H9 (cell line): ENCODE measurements around the gene TRPM5. TPM values are rescaled to one million over a fixed set of nuclear protein-coding genes. Genes with fewer than 3 reads are reported as not detected.

Experiments used
- DNase-seq: peaks from one replicate; pipeline ENCODE4 v3.0.0-alpha.2; 2017
- H2AFZ ChIP-seq: one replicate; pipeline ENCODE4 v1.6.1; 2013; ENCODE audit warnings: mild to moderate bottlenecking, low read length, control low read depth, moderate library complexity
- H2AK5ac ChIP-seq: 2 replicates; pipeline ENCODE4 v1.6.1; 2013; ENCODE audit warnings: low read length, control low read depth, mixed read lengths; ENCODE audit not compliant: insufficient read length
- H2BK120ac ChIP-seq: one replicate; pipeline ENCODE4 v1.6.1; 2013; ENCODE audit warnings: low read depth, mild to moderate bottlenecking, low read length, control low read depth, inconsistent platforms; ENCODE audit not compliant: poor library complexity, severe bottlenecking
- H2BK12ac ChIP-seq: 2 replicates; pipeline ENCODE4 v1.6.1; 2013; ENCODE audit warnings: low read length, control low read depth, mixed read lengths, low read depth; ENCODE audit not compliant: insufficient read length
- H2BK15ac ChIP-seq: 2 replicates; pipeline ENCODE4 v1.6.1; 2013; ENCODE audit warnings: low read depth, low read length, control low read depth
- H2BK20ac ChIP-seq: one replicate; pipeline ENCODE4 v1.6.1; 2013; ENCODE audit warnings: low read depth, mild to moderate bottlenecking, low read length, control low read depth, inconsistent platforms; ENCODE audit not compliant: poor library complexity, severe bottlenecking
- H2BK5ac ChIP-seq: 2 replicates; pipeline ENCODE4 v1.6.1; 2013; ENCODE audit warnings: low read length, control low read depth, mixed read lengths; ENCODE audit not compliant: insufficient read length
- H3K14ac ChIP-seq: 2 replicates; pipeline ENCODE4 v1.6.1; 2013; ENCODE audit warnings: low read length, control low read depth; ENCODE audit not compliant: insufficient read depth
- H3K18ac ChIP-seq: 2 replicates; pipeline ENCODE4 v1.6.1; 2013; ENCODE audit warnings: low read depth, mild to moderate bottlenecking, mixed read lengths, low read length, control low read depth; ENCODE audit not compliant: insufficient read length
- H3K23ac ChIP-seq: 2 replicates; pipeline ENCODE4 v1.6.1; 2013; ENCODE audit warnings: low read length, control low read depth, mixed read lengths, low read depth; ENCODE audit not compliant: insufficient read length
- H3K23me2 ChIP-seq: 2 replicates; pipeline ENCODE4 v1.6.1; 2013; ENCODE audit warnings: low read depth, mild to moderate bottlenecking, mixed read lengths, low read length, control low read depth; ENCODE audit not compliant: insufficient read length, poor library complexity, severe bottlenecking
- H3K27ac ChIP-seq: 2 replicates; pipeline ENCODE4 v1.5.1; 2013; ENCODE audit warnings: low read length, control low read depth, mixed read lengths, low read depth; ENCODE audit not compliant: insufficient read length
- H3K27me3 ChIP-seq: 2 replicates; pipeline ENCODE4 v1.6.1; 2013; ENCODE audit warnings: low read length, control low read depth, inconsistent platforms; ENCODE audit not compliant: insufficient read depth
- H3K4ac ChIP-seq: 2 replicates; pipeline ENCODE4 v1.6.1; 2013; ENCODE audit warnings: low read depth, mild to moderate bottlenecking, control low read depth, inconsistent platforms, low read length, moderate library complexity
- H3K4me1 ChIP-seq: 2 replicates; pipeline ENCODE4 v1.6.1; 2013; ENCODE audit warnings: low read length, control low read depth, inconsistent platforms; ENCODE audit not compliant: insufficient read depth
- H3K4me2 ChIP-seq: 2 replicates; pipeline ENCODE4 v1.6.1; 2013; ENCODE audit warnings: low read length, control low read depth, mixed read lengths; ENCODE audit not compliant: insufficient read length, insufficient read depth
- H3K56ac ChIP-seq: 2 replicates; pipeline ENCODE4 v1.6.1; 2013; ENCODE audit warnings: low read depth, mild to moderate bottlenecking, mixed read lengths, low read length, control low read depth; ENCODE audit not compliant: insufficient read length
- H3K79me1 ChIP-seq: 2 replicates; pipeline ENCODE4 v1.6.1; 2013; ENCODE audit warnings: low read depth, mild to moderate bottlenecking, moderate library complexity, low read length, control low read depth, inconsistent platforms; ENCODE audit not compliant: insufficient read depth, poor library complexity, severe bottlenecking
- H3K79me2 ChIP-seq: 2 replicates; pipeline ENCODE4 v1.6.1; 2013; ENCODE audit warnings: low read length, control low read depth, inconsistent platforms; ENCODE audit not compliant: insufficient read depth
- H3K9ac ChIP-seq: 2 replicates; pipeline ENCODE4 v1.6.1; 2013; ENCODE audit warnings: low read length, control low read depth, mixed read lengths; ENCODE audit not compliant: insufficient read length; ENCODE audit errors: extremely low read depth
- H3K9me3 ChIP-seq: one replicate; pipeline ENCODE4 v1.6.1; 2013; ENCODE audit warnings: low read depth, low read length, inconsistent platforms; ENCODE audit not compliant: control insufficient read depth
- H3T11ph ChIP-seq: one replicate; pipeline ENCODE4 v1.6.1; 2013; ENCODE audit warnings: mild to moderate bottlenecking, low read length, control low read depth, inconsistent platforms
- H4K20me1 ChIP-seq: one replicate; pipeline ENCODE4 v1.6.1; 2013; ENCODE audit not compliant: control insufficient read depth, insufficient read length, insufficient read depth
- H4K5ac ChIP-seq: 2 replicates; pipeline ENCODE4 v1.6.1; 2013; ENCODE audit warnings: low read depth, mild to moderate bottlenecking, mixed read lengths, low read length, control low read depth; ENCODE audit not compliant: insufficient read length
- H4K8ac ChIP-seq: replicated peaks from 2 replicates; pipeline ENCODE4 v1.6.1; 2013; ENCODE audit warnings: low read length, control low read depth, mixed read lengths, low read depth; ENCODE audit not compliant: insufficient read length
- H4K91ac ChIP-seq: 2 replicates; pipeline ENCODE4 v1.6.1; 2013; ENCODE audit warnings: low read depth, mild to moderate bottlenecking, moderate library complexity, mixed read lengths, low read length, control low read depth; ENCODE audit not compliant: insufficient read length
- H3K27ac Mint-ChIP-seq, 3 experiments: 2 replicates in 2 of 3; 3 replicates in 1 of 3; pipeline ENCODE4 v1.8.0; 2020 to 2021; ENCODE audit warnings: mixed read lengths in 3 of 3, mild to moderate bottlenecking in 1 of 3, moderate library complexity in 1 of 3
- H3K27me3 Mint-ChIP-seq: 2 replicates; pipeline ENCODE4 v1.8.0; 2021; ENCODE audit warnings: low read depth, mild to moderate bottlenecking, moderate library complexity, mixed read lengths
- H3K36me3 Mint-ChIP-seq, 3 experiments: 2 replicates in 2 of 3; 3 replicates in 1 of 3; pipeline ENCODE4 v1.8.0; 2020 to 2021; ENCODE audit warnings: low read depth in 3 of 3, mixed read lengths in 3 of 3; ENCODE audit not compliant: insufficient read depth in 1 of 3
- H3K4me1 Mint-ChIP-seq, 2 experiments: 2 replicates each; pipeline ENCODE4 v1.8.0; 2020; ENCODE audit warnings: mixed read lengths in 2 of 2
- H3K4me3 Mint-ChIP-seq, 2 experiments: 2 replicates in 1 of 2; 3 replicates in 1 of 2; pipeline ENCODE4 v1.8.0; 2020 to 2021; ENCODE audit warnings: mild to moderate bottlenecking in 2 of 2, mixed read lengths in 2 of 2, moderate library complexity in 1 of 2
- H3K9me3 Mint-ChIP-seq, 2 experiments: 2 replicates in 1 of 2; 3 replicates in 1 of 2; pipeline ENCODE4 v1.8.0; 2020; ENCODE audit warnings: mild to moderate bottlenecking in 2 of 2, mixed read lengths in 2 of 2, moderate library complexity in 1 of 2
- WGBS: extraction: QIAGEN DNeasy Blood & Tissue Kit; methylation state at CpG from one replicate; pipeline ENCODE4 v1.1.7; 2013; ENCODE audit warnings: missing lambda C conversion rate, low lambda C conversion rate, mixed read lengths; ENCODE audit not compliant: insufficient read length; ENCODE audit errors: extremely low coverage; 5-methylcytosine and 5-hydroxymethylcytosine counted together
- total RNA-seq: library from RNA; stranded (reverse); gene quantifications from 2 replicates; pipeline ENCODE4 v1.2.1, GENCODE V29; 2021
- TF ChIP-seq, protein P1 (sequence below): fragments of 200-600 bp; sonication (generic); conservative IDR thresholded peaks from 3 replicates; pipeline ENCODE4 v1.8.0; 2021; ENCODE audit warnings: antibody characterized with exemption, mild to moderate bottlenecking

Gene TRPM5
- total RNA-seq, 1 experiment from 2014 or later = 0.09 TPM

DNA sequence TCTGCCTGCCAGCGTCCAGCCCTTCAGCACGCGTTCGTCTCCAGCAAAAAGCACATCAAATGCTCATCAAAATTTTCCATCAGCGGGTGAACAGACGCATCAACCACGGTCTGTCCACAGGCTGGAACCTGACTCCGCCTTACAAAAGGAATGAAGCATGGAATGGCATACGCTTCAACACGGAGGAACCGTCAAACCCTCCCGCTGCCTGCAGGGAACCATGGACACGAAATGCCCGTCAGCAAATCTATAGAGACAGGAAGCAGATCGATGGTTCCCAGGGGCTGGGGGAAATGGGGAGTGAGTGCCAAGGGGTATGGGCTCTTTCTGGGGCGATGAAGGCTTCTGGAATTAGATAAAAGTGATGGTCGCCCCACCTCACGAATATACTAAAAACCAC, 27.5 kb downstream of the TRPM5 start:
- Histone ChIP-seq H3K23ac (no peak overlapping the region), H3K27ac (no peak overlapping the region), H2BK20ac (no peak overlapping the region), H3K23me2 (no peaks in the 10 kb centered on the region), H2AK5ac (no peak overlapping the region), H2BK5ac (no peak overlapping the region), H3K14ac (no peak overlapping the region), H3K27me3 (no peaks in the 10 kb centered on the region), H2BK120ac (no peak overlapping the region), H4K91ac (no peak overlapping the region), H3K79me2 (no peaks in the 10 kb centered on the region), H3K56ac (no peak overlapping the region), H4K20me1 (no peaks in the 10 kb centered on the region), H3K79me1 (no peaks in the 10 kb centered on the region), H2AFZ (no peak overlapping the region), H3K4me2 (no peak overlapping the region), H3K18ac (no peak overlapping the region), H2BK15ac (no peak overlapping the region), H3K9me3 (no peaks in the 10 kb centered on the region), H3K4ac (no peak overlapping the region), H4K5ac (no peak overlapping the region), H3K9ac (no peak overlapping the region), H3K4me1 (no peaks in the 10 kb centered on the region), H4K8ac (no peak overlapping the region), H2BK12ac (no peak overlapping the region), H3T11ph (no peak overlapping the region)
- Mint-ChIP-seq H3K27ac (no peak overlapping the region), H3K4me1 (no peaks in the 10 kb centered on the region; a peak in 1 of 4 replicates), H3K4me3 (no peak overlapping the region), H3K9me3 (no peaks in the 10 kb centered on the region), H3K27me3 (peaks cover 7% of the 10 kb centered on the region), H3K36me3 (no peaks in the 10 kb centered on the region)
- no peak for DNase-seq
- WGBS = no CpG with 5 or more reads among the region's 18 CpGs
- TF ChIP-seq, protein P1, sequence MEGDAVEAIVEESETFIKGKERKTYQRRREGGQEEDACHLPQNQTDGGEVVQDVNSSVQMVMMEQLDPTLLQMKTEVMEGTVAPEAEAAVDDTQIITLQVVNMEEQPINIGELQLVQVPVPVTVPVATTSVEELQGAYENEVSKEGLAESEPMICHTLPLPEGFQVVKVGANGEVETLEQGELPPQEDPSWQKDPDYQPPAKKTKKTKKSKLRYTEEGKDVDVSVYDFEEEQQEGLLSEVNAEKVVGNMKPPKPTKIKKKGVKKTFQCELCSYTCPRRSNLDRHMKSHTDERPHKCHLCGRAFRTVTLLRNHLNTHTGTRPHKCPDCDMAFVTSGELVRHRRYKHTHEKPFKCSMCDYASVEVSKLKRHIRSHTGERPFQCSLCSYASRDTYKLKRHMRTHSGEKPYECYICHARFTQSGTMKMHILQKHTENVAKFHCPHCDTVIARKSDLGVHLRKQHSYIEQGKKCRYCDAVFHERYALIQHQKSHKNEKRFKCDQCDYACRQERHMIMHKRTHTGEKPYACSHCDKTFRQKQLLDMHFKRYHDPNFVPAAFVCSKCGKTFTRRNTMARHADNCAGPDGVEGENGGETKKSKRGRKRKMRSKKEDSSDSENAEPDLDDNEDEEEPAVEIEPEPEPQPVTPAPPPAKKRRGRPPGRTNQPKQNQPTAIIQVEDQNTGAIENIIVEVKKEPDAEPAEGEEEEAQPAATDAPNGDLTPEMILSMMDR = no peak
